Spleen (tissue), 11 donors: ENCODE measurements around the gene NKX2-1. TPM values are rescaled to one million over a fixed set of nuclear protein-coding genes. Genes with fewer than 3 reads are reported as not detected.

Source experiments
- DNase-seq: peaks from one replicate; pipeline ENCODE4 v3.0.0-alpha.2; 2020
- H3K27ac ChIP-seq, 8 donors: fragments of 200-600 bp; sonication (generic) in 7 of 8; 1 replicate in 4 of 8; 2 replicates in 4 of 8; pipeline versions ENCODE4 v1.5.0 to v1.8.0; 2016 to 2021; ENCODE audit warnings: inconsistent platforms in 4 of 8, mild to moderate bottlenecking in 4 of 8, moderate library complexity in 1 of 8
- H3K27me3 ChIP-seq, 7 donors: fragments of 200-600 bp; sonication (generic) in 6 of 7; replicated peaks in 1 of 7; 1 replicate in 4 of 7; 2 replicates in 3 of 7; pipeline versions ENCODE4 v1.5.0 to v1.8.0; 2016 to 2021; ENCODE audit warnings: inconsistent platforms in 3 of 7, mild to moderate bottlenecking in 1 of 7
- H3K36me3 ChIP-seq, 6 donors: fragments of 200-600 bp; sonication (generic) in 5 of 6; 1 replicate in 4 of 6; 2 replicates in 2 of 6; pipeline versions ENCODE4 v1.5.0 to v1.8.0; 2016 to 2021; ENCODE audit warnings: inconsistent platforms in 2 of 6
- H3K4me1 ChIP-seq, 6 donors: fragments of 200-600 bp; sonication (generic) in 5 of 6; 1 replicate in 3 of 6; 2 replicates in 3 of 6; pipeline versions ENCODE4 v1.5.0 to v1.8.0; 2016 to 2021; ENCODE audit warnings: inconsistent platforms in 3 of 6
- H3K4me3 ChIP-seq, 8 donors: fragments of 200-600 bp; sonication (generic) in 7 of 8; 1 replicate in 4 of 8; 2 replicates in 4 of 8; pipeline versions ENCODE4 v1.5.0 to v1.8.0; 2016 to 2021; ENCODE audit warnings: inconsistent platforms in 4 of 8, mild to moderate bottlenecking in 4 of 8, moderate library complexity in 2 of 8
- H3K9me3 ChIP-seq, 8 donors: fragments of 200-600 bp; sonication (generic) in 7 of 8; 1 replicate in 4 of 8; 2 replicates in 4 of 8; pipeline versions ENCODE4 v1.5.0 to v1.8.0; 2016 to 2021; ENCODE audit warnings: inconsistent platforms in 4 of 8
- POLR2A ChIP-seq, 3 donors: fragments of 450-650 bp; IDR thresholded peaks; one replicate each; pipeline ENCODE4 v1.5.1; 2017; ENCODE audit warnings: antibody characterized with exemption in 3 of 3, mild to moderate bottlenecking in 1 of 3
- POLR2AphosphoS5 ChIP-seq, 3 donors: sonication (generic); formaldehyde crosslinking; IDR thresholded peaks; one replicate each; pipeline ENCODE4 v1.5.1; 2017; ENCODE audit warnings: antibody characterized with exemption in 3 of 3
- WGBS, 5 donors: extraction: QIAGEN DNeasy Blood & Tissue Kit in 3 of 5; methylation state at CpG; one replicate each; pipeline versions ENCODE4 v1.1.5 to v1.1.7; 2013 to 2018; 5-methylcytosine and 5-hydroxymethylcytosine counted together
- intact Hi-C: fragments of 100-400 bp; cut with DNase I; formaldehyde crosslinking; loops from one replicate; pipeline ENCODE4 v1.15.0; 2023; ENCODE audit warnings: low total_unique reads
- polyA plus RNA-seq, 3 donors: library from polyadenylated mRNA; stranded (reverse); fragments of 200-250 nt; gene quantifications; one replicate each; pipeline ENCODE4 v1.2.1, GENCODE V29; 2013
- total RNA-seq, 7 donors: library from RNA; depleted of rRNA in 3 of 7; stranded (reverse); fragments of >200 nt in 3 of 7; fragmentation: NEBNext Ultra II Directional in 4 of 7; extraction: Animal tissue kit (Norgen Biotek cat#: 25700) in 4 of 7; gene quantifications; one replicate each; pipeline versions ENCODE4 v1.1.0 to v1.2.1, GENCODE V29; 2016 to 2021
- TF ChIP-seq, protein P1 (sequence below), 11 experiments: fragments of 200-600 bp in 7 of 11; fragments of 450-650 bp in 4 of 11; sonication (generic) in 4 of 11; IDR thresholded peaks in 8 of 11; conservative IDR thresholded peaks in 3 of 11; 1 replicate in 7 of 11; 2 replicates in 4 of 11; pipeline versions ENCODE4 v1.4.0 to v1.8.0; 2016 to 2021; ENCODE audit warnings: antibody characterized with exemption in 11 of 11, inconsistent platforms in 4 of 11, mild to moderate bottlenecking in 1 of 11
- donor health status: healthy with polysubstance abuse.
- donor health status: DM: no; HTN: no; CAD: no; lungs with moderate emphysema.
- donor health status: DM: no; HTN: no; CAD: no.
- donor health status: Bipolar disorder and iron deficiency.
- donor health status: healthy.
- donor health status: DM: no; HTN: no; CAD: no.
- donor health status: DM: yes; HTN: yes; CAD: no.

The NKX2-1 gene
- total and polyA plus RNA-seq, 10 donors, result not detected

DNA sequence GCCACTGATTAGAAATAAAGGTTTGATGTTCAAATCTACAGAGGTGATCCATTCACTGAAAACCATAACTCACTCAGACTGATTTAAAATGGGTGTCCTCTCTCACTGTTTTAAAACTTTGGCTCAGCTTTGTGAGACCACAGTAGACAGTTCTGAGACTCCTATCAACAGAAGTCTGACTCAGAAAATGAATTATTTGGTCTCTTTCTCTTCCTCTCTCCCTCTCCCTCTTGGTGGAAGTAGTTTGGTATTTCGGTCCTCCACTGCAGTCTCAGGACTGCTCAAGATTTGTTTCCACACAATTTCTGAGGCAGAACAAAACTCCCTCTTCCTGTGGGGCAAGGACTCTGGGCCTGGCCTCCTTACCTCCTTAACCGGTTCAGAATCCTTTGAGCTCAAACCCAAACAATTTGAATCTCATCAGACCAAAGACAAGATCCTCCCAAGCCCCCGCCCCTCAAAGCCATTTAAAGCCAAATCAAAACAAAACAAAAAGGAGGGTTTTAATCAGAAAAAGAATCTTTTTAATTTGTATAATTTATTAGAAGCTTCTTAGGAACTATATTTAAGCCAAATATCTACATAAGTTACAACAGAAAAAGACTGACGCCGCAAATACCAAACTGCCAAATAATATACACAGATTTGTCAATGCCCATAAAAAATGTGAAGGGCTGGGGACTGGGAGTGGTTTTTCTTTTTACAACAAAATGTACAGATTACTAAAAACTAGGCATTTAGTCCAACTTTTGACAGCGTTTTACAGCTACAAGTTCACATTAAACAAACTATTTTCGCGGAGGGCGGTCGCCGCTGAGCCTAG, 3.9 kb downstream of the NKX2-1 start:
- DNase-seq, result no peak
- H3K27me3 ChIP-seq, result peaks cover 7 to 99% (median 96%) of the 10 kb centered on the region in 7 donors
- intact Hi-C loops, result no loop called here
- H3K4me1 ChIP-seq, result peaks cover 14 to 39% (median 30%) of the 10 kb centered on the region in 6 donors
- no peaks in the 10 kb centered on the region for H3K9me3 ChIP-seq
- 11 to 14% (median 12%) methylated on average over 11 of the region's 11 CpGs for WGBS, 5 donors
- no peaks in the 10 kb centered on the region for H3K36me3 ChIP-seq
- no peak for TF ChIP-seq POLR2A (IDR thresholded peaks at IDR 0.05)
- TF ChIP-seq POLR2AphosphoS5 (IDR thresholded peaks at IDR 0.05), result no peak
- TF ChIP-seq, protein P1, sequence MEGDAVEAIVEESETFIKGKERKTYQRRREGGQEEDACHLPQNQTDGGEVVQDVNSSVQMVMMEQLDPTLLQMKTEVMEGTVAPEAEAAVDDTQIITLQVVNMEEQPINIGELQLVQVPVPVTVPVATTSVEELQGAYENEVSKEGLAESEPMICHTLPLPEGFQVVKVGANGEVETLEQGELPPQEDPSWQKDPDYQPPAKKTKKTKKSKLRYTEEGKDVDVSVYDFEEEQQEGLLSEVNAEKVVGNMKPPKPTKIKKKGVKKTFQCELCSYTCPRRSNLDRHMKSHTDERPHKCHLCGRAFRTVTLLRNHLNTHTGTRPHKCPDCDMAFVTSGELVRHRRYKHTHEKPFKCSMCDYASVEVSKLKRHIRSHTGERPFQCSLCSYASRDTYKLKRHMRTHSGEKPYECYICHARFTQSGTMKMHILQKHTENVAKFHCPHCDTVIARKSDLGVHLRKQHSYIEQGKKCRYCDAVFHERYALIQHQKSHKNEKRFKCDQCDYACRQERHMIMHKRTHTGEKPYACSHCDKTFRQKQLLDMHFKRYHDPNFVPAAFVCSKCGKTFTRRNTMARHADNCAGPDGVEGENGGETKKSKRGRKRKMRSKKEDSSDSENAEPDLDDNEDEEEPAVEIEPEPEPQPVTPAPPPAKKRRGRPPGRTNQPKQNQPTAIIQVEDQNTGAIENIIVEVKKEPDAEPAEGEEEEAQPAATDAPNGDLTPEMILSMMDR (IDR thresholded peaks at IDR 0.05 in 8 of 11, conservative IDR thresholded peaks at IDR 0.05 in 3 of 11), result no peak
- no peak overlapping the region for H3K27ac ChIP-seq
- no peak overlapping the region for H3K4me3 ChIP-seq

DNA sequence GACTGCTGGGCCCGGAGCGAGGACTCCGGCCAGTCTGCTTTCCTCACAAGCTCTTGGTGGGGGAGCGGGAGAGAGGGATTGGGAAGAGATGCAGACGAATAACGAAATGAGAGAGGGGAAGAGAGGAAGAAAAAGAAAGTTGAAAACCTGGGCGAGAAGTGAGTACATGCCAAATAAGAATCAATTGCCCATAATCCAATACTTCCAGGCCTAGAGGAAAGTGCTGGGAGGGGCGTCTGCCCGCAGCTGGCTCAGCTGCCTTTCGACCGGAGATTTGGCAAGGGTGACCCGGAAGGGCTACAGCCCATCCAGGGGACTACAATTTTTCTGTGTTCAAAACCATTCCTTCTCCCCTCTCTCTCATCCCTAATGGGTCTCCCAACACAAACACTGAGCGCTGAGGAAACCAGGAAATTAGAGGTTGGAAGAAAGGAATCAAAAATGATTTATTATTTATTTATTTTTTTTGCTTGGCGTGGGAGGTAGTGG, 4.9 kb downstream of the NKX2-1 start:
- H3K9me3 ChIP-seq, result no peaks in the 10 kb centered on the region
- no peak for TF ChIP-seq POLR2AphosphoS5 (IDR thresholded peaks at IDR 0.05)
- H3K27me3 ChIP-seq, result peaks cover 7 to 99% (median 96%) of the 10 kb centered on the region in 7 donors
- intact Hi-C loops, result no loop called here
- no peak for DNase-seq
- 4 to 11% (median 9%) methylated on average over 14 of the region's 14 CpGs for WGBS, 5 donors
- H3K4me3 ChIP-seq, result no peak overlapping the region
- no peaks in the 10 kb centered on the region for H3K36me3 ChIP-seq
- H3K27ac ChIP-seq, result no peak overlapping the region
- peaks cover 7 to 29% (median 21%) of the 10 kb centered on the region in 6 donors for H3K4me1 ChIP-seq

DNA sequence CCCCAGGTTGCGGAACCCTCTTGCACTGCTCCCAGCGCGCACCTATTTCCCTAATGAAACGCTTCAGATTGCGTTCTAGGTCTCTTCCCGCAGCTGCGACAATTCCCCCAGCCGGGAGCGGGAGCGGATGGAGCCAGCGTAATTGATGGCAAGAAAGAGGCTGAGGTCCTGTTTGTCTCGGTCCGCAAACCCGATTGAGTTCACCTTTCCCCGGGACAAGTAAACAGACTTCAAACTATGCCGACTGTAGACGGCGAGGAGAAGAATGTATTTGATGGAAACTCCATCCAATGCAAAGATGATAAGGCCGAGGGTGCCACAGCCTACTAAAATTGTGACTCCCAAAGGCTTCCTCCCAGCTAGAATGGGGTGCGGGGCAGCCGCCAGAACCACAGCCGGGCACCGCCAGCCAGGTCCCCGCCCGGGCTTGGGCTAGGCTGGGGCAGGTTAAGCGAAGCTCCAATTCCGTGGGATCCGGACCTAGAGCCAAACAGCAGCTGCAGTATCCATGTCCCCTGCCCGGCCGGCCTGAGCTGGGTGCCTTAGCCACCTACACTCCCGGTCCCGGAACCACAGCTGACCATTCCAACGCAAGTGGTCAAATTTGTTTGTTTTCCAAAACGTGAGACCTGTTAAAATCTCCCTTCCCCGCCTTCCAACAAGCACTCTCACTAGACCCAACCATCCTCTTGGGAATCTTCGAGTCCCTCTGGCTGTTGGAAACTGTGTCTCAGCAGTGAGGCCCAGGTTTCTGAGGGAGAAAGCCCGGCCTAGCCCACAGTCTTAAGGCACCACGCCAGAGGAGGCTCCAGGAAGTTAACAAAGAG, 5.5 kb downstream of the NKX2-1 start:
- H3K27me3 ChIP-seq, result peaks cover 11 to 99% (median 96%) of the 10 kb centered on the region in 7 donors

More for the DNA sequence above, 5.5 kb downstream of the NKX2-1 start:
- intact Hi-C loops, result no loop called here
- Histone ChIP-seq H3K9me3 (no peaks in the 10 kb centered on the region), H3K4me3 (no peak overlapping the region), H3K27ac (no peak overlapping the region), H3K36me3 (no peaks in the 10 kb centered on the region), H3K4me1 (peaks cover 4 to 23% (median 14%) of the 10 kb centered on the region in 6 donors)
- 3 to 7% (median 4%) methylated on average over 25 to 38 of the region's 38 CpGs for WGBS, 5 donors
- DNase-seq, result no peak
- TF ChIP-seq POLR2AphosphoS5 (IDR thresholded peaks at IDR 0.05) (no peak), POLR2A (IDR thresholded peaks at IDR 0.05) (no peak)
- TF ChIP-seq, protein P1 (IDR thresholded peaks at IDR 0.05 in 8 of 11, conservative IDR thresholded peaks at IDR 0.05 in 3 of 11), result no peak
